Dendritic cell treated with granulocyte-macrophage colony-stimulating factor and Interleukin-4, amounts not matched to agents 40 ng/mL and 50 ng/mL, for 4 days (primary cell): ENCODE results near the gene ZNF439.
"Not testable (repeated sequence)": the region's sequence is repeated elsewhere in the genome, so short reads cannot be mapped to it uniquely, and the experiment has no call there.

ENCODE experiments used
- H3K27ac Mint-ChIP-seq: one replicate; pipeline ENCODE4 v1.8.0; 2022; ENCODE audit warnings: mild to moderate bottlenecking, mixed read lengths
- H3K27me3 Mint-ChIP-seq: one replicate; pipeline ENCODE4 v1.8.0; 2022; ENCODE audit warnings: mild to moderate bottlenecking, mixed read lengths
- H3K36me3 Mint-ChIP-seq: one replicate; pipeline ENCODE4 v1.8.0; 2022; ENCODE audit warnings: low read depth, mixed read lengths
- H3K4me1 Mint-ChIP-seq: one replicate; pipeline ENCODE4 v1.8.0; 2022; ENCODE audit warnings: low read depth, mixed read lengths
- H3K4me3 Mint-ChIP-seq: one replicate; pipeline ENCODE4 v1.8.0; 2022; ENCODE audit warnings: mild to moderate bottlenecking, moderate library complexity, mixed read lengths
- H3K9me3 Mint-ChIP-seq: one replicate; pipeline ENCODE4 v1.8.0; 2022; ENCODE audit warnings: mixed read lengths
- intact Hi-C: fragments of 100-400 bp; cut with micrococcal nuclease; formaldehyde crosslinking; loops from one replicate; pipeline ENCODE4 v1.15.0; 2022

The ZNF439 gene

DNA sequence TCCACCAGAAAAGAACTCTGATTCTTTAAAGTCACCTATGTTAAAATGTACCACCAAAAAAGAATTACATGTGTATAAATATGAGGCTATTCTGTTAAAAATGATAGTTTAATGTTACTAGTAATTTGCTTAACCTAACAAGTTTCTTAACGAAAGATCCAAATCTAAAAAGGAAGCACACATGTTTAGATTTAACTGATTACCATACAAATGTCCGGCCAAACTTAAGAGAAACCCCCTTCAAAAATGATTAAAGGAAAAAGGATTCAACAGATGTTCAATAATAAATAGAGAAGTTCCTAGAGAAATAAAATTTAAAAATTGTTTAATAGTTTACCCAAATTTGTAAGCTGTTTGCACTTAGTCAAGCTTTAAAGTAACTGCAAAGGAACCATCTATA, 34.1 kb downstream of the ZNF439 start:
- Mint-ChIP-seq H3K36me3 (peaks cover 3% of the 10 kb centered on the region), H3K4me3 (no peak overlapping the region), H3K4me1 (peaks cover 10% of the 10 kb centered on the region), H3K27me3 (peaks cover 6% of the 10 kb centered on the region), H3K9me3 (peaks cover 21% of the 10 kb centered on the region), H3K27ac (no peak overlapping the region)
- intact Hi-C loops, result loop anchor here (5.0 to 10.0 kb wide), 4 partner anchors 40 to 792 kb away; partner anchors contain the start of gene ZNF878

- Mint-ChIP-seq H3K9me3 (peaks cover 8% of the 10 kb centered on the region), H3K4me1 (peaks cover 30% of the 10 kb centered on the region), H3K27ac (peak overlapping the region; percentile 93), H3K36me3 (peaks cover 20% of the 10 kb centered on the region), H3K27me3 (peaks cover 2% of the 10 kb centered on the region), H3K4me3 (peak overlapping the region; percentile 91)
- intact Hi-C loops, result loop anchor here (10.0 kb wide), 2 partner anchors 168 to 788 kb away; partner anchors contain the start of gene ZNF878
Measured at GRCh38 chr19:11887234-11887610, 38.7 kb downstream of the ZNF439 start.

DNA sequence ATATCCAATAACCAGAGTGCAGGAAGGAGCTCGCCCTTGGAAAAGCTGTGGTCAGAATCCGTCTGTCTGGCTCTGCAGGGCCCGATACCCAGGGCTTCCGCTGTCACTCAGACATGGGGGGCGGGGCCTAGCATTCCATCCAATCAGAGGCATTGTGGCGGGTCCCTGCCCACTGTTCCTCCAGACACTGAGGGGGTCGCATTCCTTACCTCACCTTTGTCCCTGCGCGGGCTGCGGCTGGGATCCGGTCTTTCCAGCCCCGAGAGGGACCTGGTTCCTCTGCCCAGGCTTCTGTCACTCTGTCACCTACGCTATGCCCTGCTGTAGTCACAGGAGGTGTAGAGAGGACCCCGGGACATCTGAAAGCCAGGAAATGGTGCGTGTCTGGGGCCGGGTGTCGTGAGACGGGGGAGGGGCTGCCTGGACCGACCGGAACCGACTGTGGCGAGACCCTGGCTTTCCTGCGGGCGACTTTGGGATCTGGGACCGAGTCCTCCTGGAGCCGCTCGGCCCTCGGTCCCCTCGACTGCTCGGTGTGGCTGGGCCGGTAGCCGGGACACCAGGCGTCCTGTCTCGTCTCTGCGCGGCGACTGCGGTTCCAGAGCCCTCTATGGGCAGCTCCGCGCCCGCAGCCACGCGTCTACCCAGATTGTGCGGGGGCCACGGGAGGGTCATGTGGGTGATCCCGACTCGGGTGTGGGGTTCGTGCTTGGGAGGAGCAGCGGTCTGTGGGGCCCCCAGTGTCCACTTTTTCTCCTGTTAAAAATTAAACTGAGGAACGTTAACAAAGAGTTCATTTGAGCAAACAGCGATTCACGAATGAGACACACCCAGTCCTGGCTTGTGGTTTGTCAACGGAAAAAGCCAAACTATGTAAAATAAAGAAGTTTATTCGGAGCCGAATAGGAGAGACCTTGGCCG, 39.3 kb downstream of the ZNF439 start, which contains the start of gene ZNF69:
Gene ZNF69, plus strand, starts transcription at position 172 of the 921 bp plus-strand sequence. Its CDS starts 142 bp downstream, at position 314.
- H3K27me3 Mint-ChIP-seq, result no peaks in the 10 kb centered on the region
- H3K27ac Mint-ChIP-seq, result peak within 1 kb of the TSS; percentile 93
- peaks cover 8% of the 10 kb centered on the region for H3K9me3 Mint-ChIP-seq
- peaks cover 30% of the 10 kb centered on the region for H3K4me1 Mint-ChIP-seq
- peak within 1 kb of the TSS; percentile 91 for H3K4me3 Mint-ChIP-seq
- H3K36me3 Mint-ChIP-seq, result peaks cover 20% of the 10 kb centered on the region
- intact Hi-C loops, result loop anchor here (10.0 kb wide), 2 partner anchors 167 to 787 kb away; partner anchors contain the start of gene ZNF878

DNA sequence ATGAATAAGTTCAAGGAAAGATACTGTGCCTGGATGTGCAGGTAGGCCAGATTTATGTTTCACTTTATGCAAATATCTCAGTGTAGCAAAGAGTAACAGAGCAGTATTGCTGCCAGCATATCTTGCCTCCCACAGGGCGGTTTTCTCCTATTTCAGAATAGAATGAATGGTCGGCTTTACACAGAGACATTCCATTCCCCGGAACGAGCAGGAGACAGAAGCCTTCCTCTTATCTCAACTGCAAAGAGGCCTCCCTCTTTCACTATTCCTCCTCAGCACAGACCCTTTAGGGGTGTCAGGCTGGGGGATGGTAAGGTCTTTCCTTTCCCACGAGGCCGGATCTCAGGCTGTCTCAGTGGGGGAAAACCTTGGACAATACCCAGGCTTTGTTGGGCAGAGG, 41.4 kb downstream of the ZNF439 start:
- Mint-ChIP-seq H3K9me3 (peaks cover 26% of the 10 kb centered on the region), H3K4me1 (peaks cover 30% of the 10 kb centered on the region), H3K36me3 (peaks cover 38% of the 10 kb centered on the region)
- intact Hi-C loops, result loop anchor here (10.0 kb wide), 2 partner anchors 165 to 785 kb away; partner anchors contain the start of gene ZNF878
- not testable (repeated sequence) for H3K27ac Mint-ChIP-seq, H3K4me3 Mint-ChIP-seq, H3K27me3 Mint-ChIP-seq

GRCh38 chr19:11890634-11891033, 42.1 kb downstream of the ZNF439 start:
- H3K27me3 Mint-ChIP-seq, result no peaks in the 10 kb centered on the region
- intact Hi-C loops, result no loop called here
- peaks cover 34% of the 10 kb centered on the region for H3K9me3 Mint-ChIP-seq
- H3K36me3 Mint-ChIP-seq, result peaks cover 45% of the 10 kb centered on the region
- no peak overlapping the region for H3K4me3 Mint-ChIP-seq
- H3K27ac Mint-ChIP-seq, result no peak overlapping the region
- H3K4me1 Mint-ChIP-seq, result peaks cover 30% of the 10 kb centered on the region

DNA sequence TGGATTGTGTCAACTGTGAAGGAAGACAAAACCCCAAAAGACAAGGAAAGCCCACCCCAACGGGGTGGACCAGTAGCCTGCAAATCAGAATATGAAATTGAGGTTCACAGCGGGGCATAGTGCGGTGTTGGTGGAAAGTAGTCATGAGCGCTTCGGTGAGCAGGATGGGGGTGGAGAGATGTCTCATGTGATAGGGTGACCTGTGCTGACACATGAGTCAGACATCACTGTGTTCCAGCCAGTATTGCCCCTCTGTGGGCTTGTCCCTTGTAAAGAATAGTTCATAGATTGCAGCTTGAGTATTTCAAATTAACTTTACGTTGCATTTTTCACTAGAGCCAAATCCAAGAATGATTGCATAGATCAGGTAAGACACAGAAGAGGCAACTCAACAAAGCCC, 46.3 kb downstream of the ZNF439 start:
- H3K27ac Mint-ChIP-seq, result no peak overlapping the region
- no peak overlapping the region for H3K4me3 Mint-ChIP-seq
- peaks cover 51% of the 10 kb centered on the region for H3K9me3 Mint-ChIP-seq
- intact Hi-C loops, result no loop called here
- peaks cover 56% of the 10 kb centered on the region for H3K36me3 Mint-ChIP-seq
- no peaks in the 10 kb centered on the region for H3K27me3 Mint-ChIP-seq
- H3K4me1 Mint-ChIP-seq, result no peaks in the 10 kb centered on the region

- intact Hi-C loops, result no loop called here
- H3K9me3 Mint-ChIP-seq, result peaks cover 89% of the 10 kb centered on the region
- H3K4me3 Mint-ChIP-seq, result no peak overlapping the region
- no peaks in the 10 kb centered on the region for H3K4me1 Mint-ChIP-seq
- H3K36me3 Mint-ChIP-seq, result peaks cover 87% of the 10 kb centered on the region
- no peak overlapping the region for H3K27ac Mint-ChIP-seq
- H3K27me3 Mint-ChIP-seq, result no peaks in the 10 kb centered on the region
Measured at GRCh38 chr19:11902228-11902627, 53.7 kb downstream of the ZNF439 start.

DNA sequence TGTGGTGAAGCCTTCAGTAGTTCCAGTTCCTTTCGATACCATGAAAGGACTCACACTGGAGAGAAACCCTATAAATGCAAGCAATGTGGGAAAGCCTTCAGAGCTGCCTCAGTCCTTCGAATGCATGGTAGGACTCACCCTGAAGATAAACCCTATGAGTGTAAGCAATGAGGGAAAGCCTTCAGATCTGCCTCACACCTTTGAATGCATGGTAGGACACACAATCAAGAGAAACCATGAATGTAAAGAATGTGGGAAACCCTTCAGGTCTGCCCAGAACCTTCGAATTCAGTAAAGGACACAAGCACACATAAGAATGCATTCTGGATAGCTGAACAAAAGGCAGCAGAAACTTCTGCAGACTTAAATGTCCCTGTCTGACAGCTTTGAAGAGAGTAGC, 57.4 kb downstream of the ZNF439 start:
- H3K27me3 Mint-ChIP-seq, result no peaks in the 10 kb centered on the region
- no peak overlapping the region for H3K4me3 Mint-ChIP-seq
- intact Hi-C loops, result no loop called here
- peaks cover 72% of the 10 kb centered on the region for H3K36me3 Mint-ChIP-seq
- no peaks in the 10 kb centered on the region for H3K4me1 Mint-ChIP-seq
- peaks cover 95% of the 10 kb centered on the region for H3K9me3 Mint-ChIP-seq
- no peak overlapping the region for H3K27ac Mint-ChIP-seq

DNA sequence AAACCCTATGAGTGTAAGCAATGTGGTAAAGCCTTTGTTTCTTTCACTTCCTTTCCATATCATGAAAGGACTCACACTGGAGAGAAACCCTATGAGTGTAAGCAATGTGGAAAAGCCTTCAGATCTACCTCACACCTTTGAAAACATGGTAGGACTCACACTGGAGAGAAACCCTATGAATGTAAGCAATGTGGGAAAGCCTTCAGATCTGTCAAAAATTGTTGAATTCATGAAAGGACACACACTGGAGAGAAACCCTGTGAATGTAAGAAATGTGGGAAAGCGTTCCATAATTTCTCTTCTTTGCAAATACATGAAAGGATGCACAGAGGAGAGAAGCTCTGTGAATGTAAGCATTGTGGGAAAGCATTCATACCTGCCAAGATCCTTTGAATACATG, 63.4 kb downstream of the ZNF439 start:
- H3K27ac Mint-ChIP-seq, H3K4me3 Mint-ChIP-seq, H3K27me3 Mint-ChIP-seq, H3K4me1 Mint-ChIP-seq, intact Hi-C loops: not testable (repeated sequence)
- Mint-ChIP-seq H3K36me3 (peaks cover 23% of the 10 kb centered on the region), H3K9me3 (peaks cover 77% of the 10 kb centered on the region)

- H3K36me3 Mint-ChIP-seq, result peaks cover 12% of the 10 kb centered on the region
- H3K4me3 Mint-ChIP-seq, H3K27ac Mint-ChIP-seq, H3K4me1 Mint-ChIP-seq, intact Hi-C loops, H3K27me3 Mint-ChIP-seq: not testable (repeated sequence)
- peaks cover 51% of the 10 kb centered on the region for H3K9me3 Mint-ChIP-seq
Measured at GRCh38 chr19:11914417-11915051, 66.0 kb downstream of the ZNF439 start.
